Islet precursor cell (in vitro differentiated cells): ENCODE measurements around the gene ZNF205.
A peak's percentile ranks its signal among the peaks of the same experiment; 100 is the strongest.
"Not testable (repeated sequence)": the region's sequence is repeated elsewhere in the genome, so short reads cannot be mapped to it uniquely, and the experiment has no call there.

ENCODE experiments used
- DNase-seq: peaks from one replicate; pipeline ENCODE4 v3.0.0-alpha.2; 2018

Gene ZNF205

DNA sequence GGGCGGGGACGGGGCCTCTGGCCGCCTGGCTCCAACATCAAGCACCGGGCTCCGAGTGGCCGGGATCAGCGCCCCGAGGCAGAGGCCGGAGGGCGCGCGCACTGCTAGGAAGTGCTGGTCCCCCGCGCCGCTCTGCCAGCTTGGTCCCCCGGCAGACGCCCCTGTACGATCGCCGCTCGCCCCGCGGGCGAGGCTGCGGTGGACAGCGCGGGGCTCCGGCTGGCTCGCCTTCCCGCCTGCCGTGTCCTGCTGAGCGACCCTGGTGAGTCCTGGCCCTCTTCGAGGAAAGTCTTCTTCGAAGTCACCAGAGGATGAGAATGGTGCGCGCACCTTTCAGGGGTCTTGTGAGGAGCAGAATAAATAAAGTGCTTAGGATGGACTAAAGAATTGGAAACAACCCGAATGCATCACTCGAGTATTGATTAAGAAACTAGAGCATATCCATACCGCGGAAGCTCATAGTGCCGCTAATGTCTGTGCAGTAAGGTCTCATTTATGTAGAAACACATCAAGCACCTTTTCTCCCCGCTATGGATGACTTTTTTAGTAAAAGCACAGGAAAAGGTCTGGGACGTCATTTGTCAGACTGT lies 22.8 kb downstream of the ZNF205 start:
- DNase-seq: no peak

- DNase-seq: no peak
These were observed 24.9 kb downstream of the ZNF205 start for GRCh38 chr16:3137267-3137666.

- DNase-seq: peak; percentile 58
These were observed 26.0 kb downstream of the ZNF205 start for GRCh38 chr16:3138342-3138741.

- DNase-seq: no peak
These were observed 26.5 kb downstream of the ZNF205 start for GRCh38 chr16:3138823-3139426.

DNA sequence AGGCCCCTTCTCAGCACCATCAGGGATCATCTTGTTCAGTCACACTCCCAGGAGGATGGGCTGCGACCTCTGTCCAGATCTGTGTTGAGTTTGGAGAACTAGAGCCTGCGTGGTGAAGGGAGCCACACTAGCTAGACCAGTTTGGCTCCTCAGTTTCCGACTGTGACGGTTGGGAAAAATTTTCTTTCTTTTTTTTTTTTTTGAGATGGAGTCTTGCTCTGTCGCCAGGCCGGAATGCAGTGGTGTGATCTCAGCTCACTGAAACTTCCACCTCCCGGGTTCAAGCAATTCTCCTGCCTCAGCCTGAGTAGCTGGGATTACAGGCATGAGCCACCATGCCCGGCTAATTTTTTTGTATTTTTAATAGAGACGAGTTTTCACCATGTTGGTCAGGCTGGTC lies 27.2 kb downstream of the ZNF205 start:
- DNase-seq: not testable (repeated sequence)

DNA sequence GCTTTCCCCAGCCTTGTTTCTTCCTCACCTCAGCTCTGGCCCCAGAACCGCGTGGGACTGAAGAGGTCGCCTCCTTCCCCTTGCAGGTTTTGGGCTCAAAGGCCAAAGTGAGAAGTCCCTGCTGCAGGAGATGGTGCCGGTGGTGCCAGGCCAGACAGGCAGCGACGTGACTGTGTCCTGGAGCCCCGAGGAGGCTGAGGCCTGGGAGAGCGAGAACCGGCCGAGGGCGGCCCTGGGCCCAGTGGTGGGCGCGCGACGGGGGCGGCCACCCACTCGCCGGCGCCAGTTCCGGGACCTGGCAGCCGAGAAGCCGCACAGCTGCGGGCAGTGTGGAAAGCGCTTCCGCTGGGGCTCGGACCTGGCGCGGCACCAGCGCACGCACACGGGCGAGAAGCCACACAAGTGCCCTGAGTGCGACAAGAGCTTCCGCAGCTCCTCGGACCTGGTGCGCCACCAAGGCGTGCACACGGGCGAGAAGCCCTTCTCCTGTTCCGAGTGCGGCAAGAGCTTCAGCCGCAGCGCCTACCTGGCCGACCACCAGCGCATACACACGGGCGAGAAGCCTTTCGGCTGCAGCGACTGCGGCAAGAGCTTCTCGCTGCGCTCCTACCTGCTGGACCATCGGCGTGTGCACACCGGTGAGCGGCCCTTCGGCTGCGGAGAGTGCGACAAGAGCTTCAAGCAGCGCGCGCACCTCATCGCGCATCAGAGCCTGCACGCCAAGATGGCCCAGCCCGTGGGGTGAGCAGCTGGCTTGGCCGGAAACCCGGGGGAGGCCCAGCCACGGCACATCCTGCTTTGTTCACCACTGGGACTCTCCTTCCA lies 28.4 kb downstream of the ZNF205 start:
- no peak for DNase-seq

DNA sequence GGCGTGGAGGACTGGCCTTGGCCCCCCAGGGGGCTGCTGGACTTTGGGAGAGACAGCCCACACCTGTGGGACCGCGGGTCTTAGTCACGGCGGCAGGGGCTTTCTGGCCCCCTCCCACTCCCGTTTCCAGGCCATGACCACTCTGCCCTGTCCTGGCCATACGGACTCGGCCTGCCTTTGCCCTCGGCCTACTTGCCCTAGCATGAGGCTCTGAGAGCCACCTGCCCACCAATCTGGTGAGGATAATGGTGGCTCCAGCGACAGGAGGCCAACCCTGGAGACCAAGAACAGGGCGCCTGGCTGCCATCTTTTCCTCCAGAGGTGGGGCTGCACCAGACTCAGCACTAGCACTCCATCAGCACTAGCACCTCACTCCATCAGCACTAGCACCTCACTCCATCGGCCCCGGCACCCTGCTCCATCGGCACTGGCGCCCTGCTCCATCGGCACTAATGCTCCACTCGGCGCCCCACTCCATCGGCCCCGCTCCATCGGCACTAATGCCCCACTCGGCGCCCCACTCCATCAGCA lies 29.5 kb downstream of the ZNF205 start:
- no peak for DNase-seq

GRCh38 chr16:3142327-3142726 lies 29.9 kb downstream of the ZNF205 start:
- DNase-seq: no peak

- DNase-seq: no peak
These were observed 30.4 kb downstream of the ZNF205 start for GRCh38 chr16:3142770-3143169.

DNA sequence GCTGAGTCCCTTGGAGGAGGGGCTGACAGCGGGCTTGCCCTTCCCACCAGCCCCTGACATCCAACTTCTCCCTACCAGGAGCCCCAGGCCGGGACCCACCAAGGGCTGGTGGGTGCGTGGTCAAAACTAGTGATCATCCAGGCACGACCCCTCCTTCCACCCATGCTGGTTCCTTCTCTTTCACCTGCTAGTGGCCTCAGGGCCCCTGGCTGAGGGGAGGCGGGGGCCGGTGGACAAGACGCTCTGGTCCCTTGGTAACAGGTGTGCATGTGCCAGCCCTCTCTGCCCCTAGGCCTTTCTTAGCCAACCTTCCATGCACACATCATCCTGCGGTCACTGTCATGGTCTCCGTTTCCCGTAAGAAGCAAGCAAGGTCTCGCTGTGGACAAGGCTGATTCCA lies 30.8 kb downstream of the ZNF205 start:
- no peak for DNase-seq

GRCh38 chr16:3143598-3144320 lies 31.4 kb downstream of the ZNF205 start:
- no peak for DNase-seq

- no peak for DNase-seq
These were observed 32.1 kb downstream of the ZNF205 start for GRCh38 chr16:3144321-3144983.

DNA sequence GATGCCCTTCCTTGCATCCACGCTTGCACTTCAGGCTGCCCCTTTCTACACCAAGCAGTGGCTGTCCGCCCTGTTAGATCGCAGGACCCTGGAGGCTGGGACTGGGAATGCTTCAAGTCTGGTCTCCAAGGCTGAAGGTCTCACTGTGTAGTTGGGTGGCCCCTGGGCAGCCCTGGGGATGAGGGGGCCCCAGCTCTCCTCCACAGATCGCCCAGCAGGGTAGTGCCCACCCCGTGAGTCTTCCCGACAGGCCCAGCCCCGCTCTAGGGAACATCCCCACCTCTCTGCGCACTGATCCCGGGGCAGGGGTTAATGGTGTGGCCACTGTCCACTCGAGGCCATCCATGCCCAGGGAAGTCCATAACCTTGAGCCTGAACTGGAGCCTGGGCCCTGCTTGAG lies 32.8 kb downstream of the ZNF205 start:
- no peak for DNase-seq

DNA sequence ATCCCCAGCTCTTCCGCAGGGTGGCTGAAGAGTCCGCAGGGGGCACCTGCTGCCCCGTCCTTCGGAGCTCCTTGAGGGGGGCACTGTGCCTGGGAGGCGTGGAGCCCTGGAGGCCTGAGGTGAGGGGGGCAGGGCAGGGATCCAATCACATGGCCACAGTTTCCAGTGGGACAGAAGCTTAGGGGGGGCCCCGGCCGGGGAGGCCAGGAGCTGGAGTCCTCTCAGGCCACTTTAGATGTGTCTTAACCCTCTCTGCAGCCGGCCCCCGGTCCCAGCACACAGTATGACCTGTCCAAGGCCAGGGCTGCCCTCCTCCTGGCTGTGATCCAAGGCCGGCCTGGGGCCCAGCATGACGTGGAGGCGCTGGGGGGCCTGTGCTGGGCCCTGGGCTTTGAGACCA lies 33.3 kb downstream of the ZNF205 start:
- no peak for DNase-seq

- no peak for DNase-seq
These were observed 34.8 kb downstream of the ZNF205 start for GRCh38 chr16:3147046-3147756.

DNA sequence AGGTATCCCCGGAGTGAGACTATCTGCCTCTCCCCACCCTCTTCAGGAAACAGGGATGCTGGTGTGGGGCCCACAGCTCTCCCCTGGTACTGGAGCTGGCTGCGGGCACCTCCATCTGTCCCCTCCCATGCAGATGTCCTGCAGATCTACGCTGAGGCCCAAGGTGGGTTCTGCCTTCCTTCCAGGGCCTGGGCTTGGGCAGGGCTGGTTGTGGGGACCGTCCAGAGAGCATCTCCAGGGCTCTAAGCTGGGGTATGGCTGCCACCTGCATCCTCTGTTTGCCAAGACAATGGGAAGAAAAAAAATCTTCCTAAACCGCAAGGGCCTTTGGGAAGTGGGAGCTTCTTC lies 35.3 kb downstream of the ZNF205 start:
- no peak for DNase-seq

DNA sequence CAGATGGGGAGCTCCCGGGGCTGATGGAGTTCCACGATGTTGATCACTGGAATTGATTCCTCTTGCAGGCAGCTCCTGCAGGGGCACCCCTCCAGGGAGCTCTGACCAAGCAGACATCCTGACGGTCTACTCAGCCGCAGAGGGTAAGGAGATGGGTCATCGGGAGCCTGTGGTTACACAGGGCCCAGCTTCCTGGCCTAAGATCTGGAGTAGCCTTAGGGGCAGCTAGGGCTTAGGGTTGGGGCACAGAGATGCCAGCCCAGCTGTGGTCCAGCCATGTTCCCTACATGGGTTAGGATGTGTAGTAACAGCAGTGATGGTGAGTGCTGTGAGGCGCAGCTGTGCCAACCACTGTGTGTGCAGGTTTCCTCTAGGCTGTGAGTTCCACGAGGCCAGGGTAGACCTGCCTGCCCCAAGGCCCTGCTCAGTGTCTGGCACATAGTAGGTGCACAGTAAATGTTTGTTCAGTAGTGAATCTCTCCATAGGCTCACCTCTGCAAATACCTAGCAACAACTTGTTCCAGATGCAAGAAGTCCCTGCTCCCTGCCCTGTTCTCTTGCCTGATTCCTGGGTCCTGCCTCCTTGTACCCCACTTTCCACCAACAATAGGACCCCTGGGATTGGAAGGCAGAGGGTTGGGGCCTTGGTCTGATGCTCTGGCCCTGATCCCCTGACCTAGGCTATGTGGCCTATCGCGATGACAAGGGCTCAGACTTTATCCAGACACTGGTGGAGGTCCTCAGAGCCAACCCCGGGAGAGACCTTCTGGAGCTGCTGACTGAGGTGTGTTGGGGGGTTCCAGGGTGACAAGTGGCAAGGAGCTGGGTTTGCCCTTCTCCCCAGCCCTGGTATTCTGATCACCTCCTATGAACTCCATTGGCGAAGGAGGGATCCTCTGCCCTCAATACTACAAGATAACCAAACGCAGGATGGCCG lies 36.1 kb downstream of the ZNF205 start:
- no peak for DNase-seq

DNA sequence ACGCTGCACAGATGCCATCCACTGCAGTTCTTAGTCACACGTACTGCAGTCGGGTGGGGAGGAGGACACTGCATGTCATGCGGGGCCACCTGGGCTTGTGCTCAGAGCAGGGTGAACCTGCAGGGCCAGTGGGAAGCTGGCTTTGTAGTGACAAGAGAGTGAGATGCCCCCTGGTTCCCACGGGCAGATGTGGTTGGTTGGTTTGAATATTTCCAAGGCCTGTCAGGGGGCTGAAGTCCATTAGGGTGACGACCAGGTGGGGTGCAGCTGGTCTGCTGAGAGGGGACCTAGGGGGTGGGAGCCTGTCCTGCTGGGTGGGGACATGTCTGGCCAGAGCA lies 36.8 kb downstream of the ZNF205 start:
- peak; percentile 53 for DNase-seq

- DNase-seq: peak; percentile 88
These were observed 37.4 kb downstream of the ZNF205 start for GRCh38 chr16:3149630-3150345.
